ENCODE measurements around the gene PINLYP. TPM values are rescaled to one million over a fixed set of nuclear protein-coding genes. Genes with fewer than 3 reads are reported as not detected.
"Not testable (repeated sequence)": the region's sequence is repeated elsewhere in the genome, so short reads cannot be mapped to it uniquely, and the experiment has no call there.

The PINLYP gene
- total and polyA plus RNA-seq, 3 experiments from 2014 or later, result 1.3 to 13.8 (median 9.9) TPM

- peaks cover 22 to 30% (median 27%) of the 10 kb centered on the region in 3 donors for H3K4me1 Mint-ChIP-seq
- POLR2A ChIA-PET; H3K27me3 ChIP-seq (ENCODE audit: insufficient read depth, low read length, poor library complexity, severe bottlenecking); H3K9me3 Mint-ChIP-seq; H3K27ac ChIP-seq (ENCODE audit: low read depth, low read length); H3K36me3 ChIP-seq (ENCODE audit: insufficient read depth, low read length); DNase-seq; H3K4me3 ChIP-seq (ENCODE audit: low read length); H3K27me3 Mint-ChIP-seq; H3K9me3 ChIP-seq (ENCODE audit: low read length); H3K4me3 Mint-ChIP-seq: not testable (repeated sequence)
- peak overlapping the region in 1 of 8 donors; percentile 45 for H3K27ac Mint-ChIP-seq
- CTCF ChIA-PET, result interaction anchor here (3.6 to 4.4 kb wide), 2 partner anchors 8 to 32 kb away, joined by 13 to 14 read pairs; no protein-coding TSS in a partner anchor
- peaks cover 0 to 30% (median 3%) of the 10 kb centered on the region in 3 donors for H3K36me3 Mint-ChIP-seq
- peaks cover 12% of the 10 kb centered on the region for H3K4me1 ChIP-seq (ENCODE audit: insufficient read depth, low read length)
These were observed 11.4 kb downstream of the PINLYP start for GRCh38 chr19:43587029-43587428.

DNA sequence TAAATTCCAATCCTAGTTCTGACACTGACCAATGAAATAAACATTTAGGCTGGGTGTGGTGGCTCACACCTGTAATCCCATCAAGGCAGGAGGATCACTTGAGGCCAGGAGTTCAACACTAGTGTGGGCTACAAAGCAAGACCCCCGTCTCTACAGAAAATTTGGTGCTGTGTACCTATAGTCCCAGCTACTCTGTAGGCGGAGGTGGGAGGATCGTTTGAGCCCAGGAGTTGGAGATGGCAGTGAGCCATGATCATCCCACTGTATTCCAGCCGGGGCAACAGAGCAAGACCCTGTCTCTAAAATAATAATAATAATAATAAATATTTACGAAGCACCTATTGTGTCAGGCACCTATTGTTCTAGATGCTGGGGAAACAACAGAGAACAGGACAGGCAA lies 13.7 kb downstream of the PINLYP start:
- H3K27ac ChIP-seq (ENCODE audit: low read depth, low read length), result no peak overlapping the region
- peaks cover 16% of the 10 kb centered on the region for H3K4me1 ChIP-seq (ENCODE audit: insufficient read depth, low read length)
- Mint-ChIP-seq H3K27ac (peak overlapping the region in 5 of 8 donors; percentile 72 to 96 (median 90)), H3K9me3 (no peaks in the 10 kb centered on the region), H3K27me3 (no peaks in the 10 kb centered on the region), H3K4me1 (peaks cover 26 to 36% (median 26%) of the 10 kb centered on the region in 3 donors), H3K36me3 (peaks cover 0 to 44% (median 4%) of the 10 kb centered on the region in 3 donors), H3K4me3 (no peak overlapping the region)
- CTCF ChIA-PET, result interaction anchor here (4.4 kb wide), 1 partner anchor 34 kb away, joined by 13 read pairs; no protein-coding TSS in a partner anchor
- H3K36me3 ChIP-seq (ENCODE audit: insufficient read depth, low read length), result no peaks in the 10 kb centered on the region
- no peaks in the 10 kb centered on the region for H3K27me3 ChIP-seq (ENCODE audit: insufficient read depth, low read length, poor library complexity, severe bottlenecking)
- POLR2A ChIA-PET, result no interaction called here
- H3K9me3 ChIP-seq (ENCODE audit: low read length), result no peaks in the 10 kb centered on the region
- H3K4me3 ChIP-seq (ENCODE audit: low read length), result no peak overlapping the region
- no peak for DNase-seq

DNA sequence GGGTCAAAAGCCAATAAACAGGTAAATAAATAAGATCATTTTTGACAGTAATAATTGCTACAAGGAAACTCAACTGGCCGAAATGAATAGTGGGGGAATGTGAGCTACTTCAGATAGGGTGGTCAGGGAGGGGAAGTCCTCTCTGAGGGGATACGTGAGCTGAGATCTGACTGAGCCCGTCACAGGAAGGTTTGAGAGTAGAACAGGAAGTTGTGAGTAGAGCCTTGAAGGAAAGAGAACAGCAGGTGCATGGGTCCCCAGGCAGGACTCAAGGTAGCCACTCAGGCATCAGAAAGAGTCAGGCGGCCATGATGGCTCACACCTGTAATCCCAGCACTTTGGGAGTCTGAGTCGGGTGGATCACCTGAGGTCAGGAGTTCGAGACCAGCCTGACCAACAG lies 14.1 kb downstream of the PINLYP start:
- H3K27me3 Mint-ChIP-seq, result no peaks in the 10 kb centered on the region
- Histone ChIP-seq H3K27me3 (ENCODE audit: insufficient read depth, low read length, poor library complexity, severe bottlenecking) (no peaks in the 10 kb centered on the region), H3K4me1 (ENCODE audit: insufficient read depth, low read length) (peaks cover 17% of the 10 kb centered on the region), H3K27ac (ENCODE audit: low read depth, low read length) (no peak overlapping the region), H3K9me3 (ENCODE audit: low read length) (no peaks in the 10 kb centered on the region), H3K4me3 (ENCODE audit: low read length) (no peak overlapping the region), H3K36me3 (ENCODE audit: insufficient read depth, low read length) (no peaks in the 10 kb centered on the region)
- CTCF ChIA-PET, result interaction anchor here (4.4 kb wide), 1 partner anchor 34 kb away, joined by 13 read pairs; no protein-coding TSS in a partner anchor
- no peak for DNase-seq
- H3K4me3 Mint-ChIP-seq, result peak overlapping the region in 1 of 7 donors; percentile 42
- no peaks in the 10 kb centered on the region for H3K9me3 Mint-ChIP-seq
- peaks cover 24 to 32% (median 25%) of the 10 kb centered on the region in 3 donors for H3K4me1 Mint-ChIP-seq
- POLR2A ChIA-PET, result no interaction called here
- peaks cover 0 to 43% (median 4%) of the 10 kb centered on the region in 3 donors for H3K36me3 Mint-ChIP-seq
- H3K27ac Mint-ChIP-seq, result peak overlapping the region in 6 of 8 donors; percentile 72 to 96 (median 88)

GRCh38 chr19:43591904-43592772 lies 16.5 kb downstream of the PINLYP start:
- Histone ChIP-seq H3K27ac (ENCODE audit: low read depth, low read length) (no peak overlapping the region), H3K27me3 (ENCODE audit: insufficient read depth, low read length, poor library complexity, severe bottlenecking) (no peaks in the 10 kb centered on the region), H3K9me3 (ENCODE audit: low read length) (no peaks in the 10 kb centered on the region), H3K4me3 (ENCODE audit: low read length) (no peak overlapping the region), H3K4me1 (ENCODE audit: insufficient read depth, low read length) (peaks cover 33% of the 10 kb centered on the region), H3K36me3 (ENCODE audit: insufficient read depth, low read length) (no peaks in the 10 kb centered on the region)
- no peak for DNase-seq
- H3K4me3 Mint-ChIP-seq, result no peak overlapping the region
- peak overlapping the region in 2 of 8 donors; percentile 27 to 39 for H3K27ac Mint-ChIP-seq
- peaks cover 0 to 48% (median 2%) of the 10 kb centered on the region in 3 donors for H3K36me3 Mint-ChIP-seq
- POLR2A ChIA-PET, result no interaction called here
- H3K27me3 Mint-ChIP-seq, result peaks cover 0 to 4% of the 10 kb centered on the region in 2 donors
- H3K4me1 Mint-ChIP-seq, result peaks cover 37 to 48% (median 44%) of the 10 kb centered on the region in 3 donors
- H3K9me3 Mint-ChIP-seq, result no peaks in the 10 kb centered on the region
- CTCF ChIA-PET, result interaction anchor here (1.0 to 1.2 kb wide), 2 partner anchors 12 to 129 kb away, joined by 3 read pairs; no protein-coding TSS in a partner anchor

- no peak for DNase-seq
- H3K4me1 ChIP-seq (ENCODE audit: insufficient read depth, low read length), result peaks cover 40% of the 10 kb centered on the region
- no peaks in the 10 kb centered on the region for H3K36me3 ChIP-seq (ENCODE audit: insufficient read depth, low read length)
- H3K27me3 ChIP-seq (ENCODE audit: insufficient read depth, low read length, poor library complexity, severe bottlenecking), result no peaks in the 10 kb centered on the region
- peak overlapping the region in 2 of 7 donors; percentile 19 to 81 for H3K4me3 Mint-ChIP-seq
- CTCF ChIA-PET, result interaction anchor here (1.0 to 5.4 kb wide), 6 partner anchors 13 to 58 kb away, joined by 3 to 124 read pairs (median 15); partner anchors contain the start of genes XRCC1 and ZNF575
- POLR2A ChIA-PET, result no interaction called here
- H3K4me3 ChIP-seq (ENCODE audit: low read length), result no peak overlapping the region
- peaks cover 0 to 4% of the 10 kb centered on the region in 2 donors for H3K27me3 Mint-ChIP-seq
- no peaks in the 10 kb centered on the region for H3K9me3 ChIP-seq (ENCODE audit: low read length)
- peak overlapping the region in 3 of 8 donors; percentile 39 to 100 (median 86) for H3K27ac Mint-ChIP-seq
- H3K4me1 Mint-ChIP-seq, result peaks cover 45 to 55% (median 52%) of the 10 kb centered on the region in 3 donors
- no peak overlapping the region for H3K27ac ChIP-seq (ENCODE audit: low read depth, low read length)
- H3K36me3 Mint-ChIP-seq, result peaks cover 0 to 53% (median 2%) of the 10 kb centered on the region in 3 donors
- H3K9me3 Mint-ChIP-seq, result no peaks in the 10 kb centered on the region
These were observed 17.3 kb downstream of the PINLYP start for GRCh38 chr19:43592800-43593350.

- Mint-ChIP-seq H3K27me3 (peaks cover 0 to 4% of the 10 kb centered on the region in 2 donors), H3K4me3 (peak overlapping the region; percentile 59 to 96 (median 89)), H3K4me1 (peaks cover 52 to 60% (median 59%) of the 10 kb centered on the region in 3 donors), H3K27ac (peak overlapping the region; percentile 52 to 100 (median 88)), H3K36me3 (peaks cover 0 to 62% (median 2%) of the 10 kb centered on the region in 3 donors), H3K9me3 (no peaks in the 10 kb centered on the region)
- Histone ChIP-seq H3K27ac (ENCODE audit: low read depth, low read length) (peak overlapping the region; percentile 96), H3K36me3 (ENCODE audit: insufficient read depth, low read length) (peaks cover 7% of the 10 kb centered on the region), H3K9me3 (ENCODE audit: low read length) (no peaks in the 10 kb centered on the region), H3K4me3 (ENCODE audit: low read length) (no peak overlapping the region), H3K27me3 (ENCODE audit: insufficient read depth, low read length, poor library complexity, severe bottlenecking) (no peaks in the 10 kb centered on the region), H3K4me1 (ENCODE audit: insufficient read depth, low read length) (peaks cover 44% of the 10 kb centered on the region)
- no peak for DNase-seq
- POLR2A ChIA-PET, result interaction anchor here (0.6 to 3.2 kb wide), 10 partner anchors 20 to 150 kb away, joined by 3 to 23 read pairs (median 4); partner anchors contain the start of genes PINLYP, XRCC1 and ZNF575
- CTCF ChIA-PET, result interaction anchor here (0.7 to 5.4 kb wide), 31 partner anchors 9 to 162 kb away, joined by 3 to 124 read pairs (median 8); partner anchors contain the start of genes ETHE1, PHLDB3, XRCC1 and ZNF575
These were observed 18.6 kb downstream of the PINLYP start for GRCh38 chr19:43594081-43594697.
